GM12801 (cell line): ENCODE measurements around the gene LARGE2.

Experiments
- TF ChIP-seq, protein P1 (sequence below): IDR thresholded peaks from one replicate; pipeline ENCODE4 v1.5.1; 2011; ENCODE audit warnings: control low read depth; ENCODE audit not compliant: insufficient read length; ENCODE audit errors: extremely low read depth

LARGE2 gene

DNA sequence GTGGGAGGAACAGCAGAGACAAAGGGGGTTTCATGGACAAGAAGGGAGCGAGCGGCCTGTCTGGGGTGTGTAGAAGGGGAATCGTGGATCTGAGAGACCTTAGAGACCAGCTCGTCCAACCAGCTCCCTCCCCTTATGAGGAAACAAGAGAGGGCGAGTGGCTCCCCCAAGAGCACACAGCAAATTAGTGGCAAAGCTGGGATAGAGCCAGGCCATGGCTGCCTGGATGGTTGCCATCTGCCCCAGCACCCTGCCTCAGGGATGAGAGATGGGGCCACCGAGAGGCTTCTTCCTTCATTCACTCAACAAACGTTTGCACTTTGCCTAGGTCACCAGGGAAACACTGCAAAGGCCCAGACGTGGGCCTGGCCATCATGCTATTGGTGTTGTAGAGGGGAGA, 32.9 kb upstream of the LARGE2 start:
- TF ChIP-seq, protein P1, sequence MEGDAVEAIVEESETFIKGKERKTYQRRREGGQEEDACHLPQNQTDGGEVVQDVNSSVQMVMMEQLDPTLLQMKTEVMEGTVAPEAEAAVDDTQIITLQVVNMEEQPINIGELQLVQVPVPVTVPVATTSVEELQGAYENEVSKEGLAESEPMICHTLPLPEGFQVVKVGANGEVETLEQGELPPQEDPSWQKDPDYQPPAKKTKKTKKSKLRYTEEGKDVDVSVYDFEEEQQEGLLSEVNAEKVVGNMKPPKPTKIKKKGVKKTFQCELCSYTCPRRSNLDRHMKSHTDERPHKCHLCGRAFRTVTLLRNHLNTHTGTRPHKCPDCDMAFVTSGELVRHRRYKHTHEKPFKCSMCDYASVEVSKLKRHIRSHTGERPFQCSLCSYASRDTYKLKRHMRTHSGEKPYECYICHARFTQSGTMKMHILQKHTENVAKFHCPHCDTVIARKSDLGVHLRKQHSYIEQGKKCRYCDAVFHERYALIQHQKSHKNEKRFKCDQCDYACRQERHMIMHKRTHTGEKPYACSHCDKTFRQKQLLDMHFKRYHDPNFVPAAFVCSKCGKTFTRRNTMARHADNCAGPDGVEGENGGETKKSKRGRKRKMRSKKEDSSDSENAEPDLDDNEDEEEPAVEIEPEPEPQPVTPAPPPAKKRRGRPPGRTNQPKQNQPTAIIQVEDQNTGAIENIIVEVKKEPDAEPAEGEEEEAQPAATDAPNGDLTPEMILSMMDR = no peak

DNA sequence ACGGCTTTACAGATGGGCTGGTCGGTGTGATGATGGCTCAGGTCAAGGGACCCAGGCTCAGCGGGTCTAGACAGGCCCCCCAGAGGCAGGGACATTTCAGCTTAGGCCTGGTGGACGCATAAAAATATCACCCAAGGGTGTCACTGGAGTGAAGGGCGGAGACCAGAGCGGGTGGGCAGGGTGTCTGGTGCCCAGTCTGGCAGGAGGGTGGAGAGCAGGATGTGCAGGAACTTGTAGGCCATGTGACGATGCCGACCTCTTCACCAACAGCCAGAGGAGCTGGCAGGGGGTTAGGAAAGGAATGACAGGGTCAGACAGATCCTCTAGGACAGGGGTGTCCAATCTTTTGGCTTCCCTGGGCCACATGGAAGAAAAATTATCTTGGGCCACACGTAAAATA, 32.5 kb upstream of the LARGE2 start:
- TF ChIP-seq, protein P1 = no peak

DNA sequence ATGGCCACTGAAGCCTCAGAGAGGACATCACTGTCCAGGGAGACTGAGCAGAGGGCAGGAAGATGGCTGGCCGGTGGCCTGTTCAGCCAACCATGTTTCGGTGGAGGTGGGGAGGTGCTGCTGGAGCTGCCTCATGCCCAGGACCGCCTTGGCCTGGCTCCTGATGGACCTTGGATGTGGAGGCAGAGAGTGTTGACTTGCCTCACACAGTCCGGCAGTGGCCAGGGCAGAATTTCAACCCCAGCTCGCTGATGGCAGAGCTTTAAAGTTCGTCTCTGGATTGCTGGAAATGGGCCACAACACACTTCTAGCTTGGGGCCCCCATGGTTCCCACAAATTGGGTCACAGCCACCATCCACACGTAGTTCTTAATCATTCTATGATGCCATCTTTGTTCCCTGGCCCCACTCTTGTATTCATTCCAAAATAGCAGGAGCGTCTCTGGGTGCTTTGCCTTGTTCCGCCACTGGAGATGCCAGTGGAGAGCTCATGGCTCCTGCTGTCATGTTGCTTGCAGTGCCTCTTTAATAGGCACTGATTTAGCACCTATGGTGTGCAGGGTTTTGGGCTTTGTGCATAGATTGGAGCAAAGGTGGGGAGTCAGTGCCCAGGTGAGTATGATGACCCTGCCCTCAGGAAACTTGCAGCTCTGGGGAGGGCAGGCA, 31.4 kb upstream of the LARGE2 start:
- TF ChIP-seq, protein P1 = no peak

DNA sequence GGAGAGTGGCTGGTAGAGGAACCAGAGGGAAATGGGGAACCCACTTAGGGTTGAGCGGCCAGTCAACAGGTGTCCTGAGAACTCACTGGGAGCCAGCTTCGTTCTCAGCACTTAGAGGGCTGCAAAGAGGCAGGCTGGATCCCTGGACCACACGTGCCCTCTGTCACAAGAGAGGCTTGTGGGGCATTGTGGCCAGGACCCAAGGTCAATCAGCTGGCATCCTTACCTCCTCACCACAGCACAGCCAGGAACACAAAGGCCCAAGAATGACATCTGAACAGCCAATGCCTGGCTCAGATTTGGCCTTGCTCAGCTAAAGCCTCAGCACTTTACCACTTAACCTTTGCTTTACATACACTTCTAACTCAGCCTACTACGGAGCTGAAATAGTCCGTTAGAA, 29.6 kb upstream of the LARGE2 start:
- TF ChIP-seq, protein P1 = no peak

DNA sequence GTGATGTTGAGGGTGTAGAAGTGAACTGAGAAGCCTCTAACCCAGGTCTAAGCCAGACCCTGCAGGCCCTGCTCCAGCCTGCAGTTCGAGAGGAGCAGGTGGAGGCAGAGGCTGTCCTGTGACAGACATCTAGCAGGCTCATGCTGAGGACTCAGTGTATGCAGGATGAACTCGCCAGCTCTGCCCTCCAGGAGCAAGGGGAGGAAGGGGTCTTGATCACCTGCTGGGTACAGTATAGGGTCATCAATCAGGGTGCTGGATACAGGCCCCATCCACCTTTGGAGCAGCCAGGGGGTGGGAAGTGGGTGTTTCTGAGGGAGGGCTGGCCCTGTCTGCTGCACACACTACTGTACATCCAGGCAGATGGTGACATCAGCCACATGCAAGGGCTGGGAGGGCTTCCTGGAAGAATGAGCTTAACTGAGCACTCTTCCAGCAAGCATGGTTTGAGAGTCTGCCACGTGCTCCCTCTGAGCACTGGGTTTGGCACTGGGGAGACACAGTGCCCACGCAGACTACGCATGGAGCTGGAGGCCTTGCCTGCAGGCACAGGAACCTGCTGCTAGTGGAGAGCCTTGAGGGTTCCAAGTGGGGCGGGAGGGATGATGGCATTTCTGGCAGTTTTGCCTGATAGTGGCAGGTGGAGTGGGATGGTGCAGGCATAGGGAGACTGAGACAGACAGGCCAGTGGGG, 27.8 kb upstream of the LARGE2 start:
- TF ChIP-seq, protein P1 = no peak

DNA sequence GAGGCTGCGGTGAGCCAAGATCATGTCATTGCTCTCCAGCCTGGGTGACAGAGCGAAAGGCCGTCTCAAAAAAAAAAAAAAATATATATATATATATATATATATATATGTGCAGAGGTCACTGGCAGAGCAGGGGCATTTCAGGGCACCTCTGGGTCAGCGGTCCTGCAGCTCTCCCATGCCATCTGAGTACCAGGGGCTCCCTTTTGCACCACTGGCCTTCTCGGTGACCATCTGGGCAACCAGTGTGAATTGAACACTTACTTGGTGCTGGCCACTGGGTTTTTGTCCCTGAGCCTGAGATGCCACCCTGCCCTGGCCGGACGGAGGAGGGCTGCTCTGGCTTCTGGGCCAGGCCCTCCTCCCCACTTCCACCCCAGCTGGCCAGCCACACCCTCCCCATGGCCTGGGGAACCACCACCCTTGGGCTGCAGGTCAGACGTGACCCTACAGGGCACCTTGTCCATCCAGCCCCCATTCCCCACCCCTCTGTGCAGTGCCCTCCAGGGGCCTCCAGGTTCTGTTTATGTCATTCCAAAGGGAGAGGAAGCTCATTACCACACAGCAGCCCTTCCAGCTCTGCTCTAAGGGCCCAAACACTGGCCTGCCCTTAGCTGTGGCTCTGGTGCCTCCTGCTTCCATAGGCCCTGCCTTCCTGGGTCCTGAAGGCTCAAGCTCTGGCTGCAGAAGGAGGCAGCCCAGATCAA, 26.8 kb upstream of the LARGE2 start:
- TF ChIP-seq, protein P1 = no peak

DNA sequence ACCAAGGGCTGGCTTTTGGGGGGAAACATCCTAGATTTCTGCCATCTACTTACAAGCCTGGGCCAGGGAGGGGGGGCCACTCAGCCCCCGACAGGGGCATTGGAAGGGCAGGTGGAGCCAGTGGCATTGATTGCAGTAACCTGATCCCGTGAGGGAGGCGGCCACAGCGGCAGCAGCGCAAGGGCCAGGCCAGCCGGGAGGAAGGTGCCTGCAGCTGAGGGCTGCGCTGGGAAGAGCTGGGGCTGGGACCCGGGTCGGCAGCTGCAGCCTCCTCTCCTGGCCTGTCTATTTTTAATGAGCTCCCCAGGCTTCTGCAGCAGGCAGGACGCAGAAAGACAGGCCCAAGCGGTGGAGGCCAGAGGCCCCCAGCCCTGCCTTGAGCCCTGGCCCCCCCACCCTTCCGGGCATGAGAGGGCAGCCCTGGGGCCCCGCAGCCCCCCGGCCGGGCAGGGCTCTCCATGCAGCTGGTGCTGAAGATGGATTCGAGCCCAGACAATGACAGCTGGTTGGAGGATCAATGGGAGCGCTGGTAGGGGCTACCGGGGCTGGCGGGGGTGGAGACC, 26.0 kb upstream of the LARGE2 start:
- TF ChIP-seq, protein P1 = no peak
